SU-DHL-6 (cell line): ENCODE measurements around the gene SCRN1.

Experiments
- H2AFZ ChIP-seq: fragments of 200-600 bp; sonication (generic); 2 replicates; pipeline ENCODE4 v1.6.1; 2014; ENCODE audit warnings: low read depth, mild to moderate bottlenecking, moderate library complexity, mixed read lengths, antibody characterized with exemption, low read length; ENCODE audit not compliant: severe bottlenecking
- H3F3A ChIP-seq: fragments of 200-600 bp; shearing (Covaris generic); 2 replicates; pipeline ENCODE4 v1.6.0; 2016; ENCODE audit warnings: antibody characterized with exemption, mild to moderate bottlenecking; ENCODE audit not compliant: insufficient read depth
- H3K27ac ChIP-seq: fragments of 200-600 bp; sonication (generic); 2 replicates; pipeline ENCODE4 v1.5.1; 2016; ENCODE audit warnings: low read depth, mild to moderate bottlenecking, low read length, moderate library complexity, mixed read lengths
- H3K27me3 ChIP-seq: fragments of 200-600 bp; sonication (generic), shearing (Covaris generic); 2 replicates; pipeline ENCODE4 v1.6.0; 2014; ENCODE audit warnings: mild to moderate bottlenecking, low read length
- H3K36me3 ChIP-seq: fragments of 200-600 bp; sonication (generic); 2 replicates; pipeline ENCODE4 v1.6.1; 2014; ENCODE audit warnings: mild to moderate bottlenecking, low read length, mixed read lengths
- H3K4me2 ChIP-seq: fragments of 300-600, 200-600 bp; shearing (Covaris generic), sonication (generic); 2 replicates; pipeline ENCODE4 v1.6.0; 2014; ENCODE audit warnings: low read length, low read depth, mild to moderate bottlenecking; ENCODE audit not compliant: poor library complexity, severe bottlenecking
- H3K4me3 ChIP-seq: fragments of 200-600 bp; sonication (generic); 2 replicates; pipeline ENCODE4 v1.5.1; 2014; ENCODE audit warnings: antibody characterized with exemption, low read length, mild to moderate bottlenecking, mixed read lengths; ENCODE audit not compliant: insufficient read depth, poor library complexity, severe bottlenecking
- H3K79me2 ChIP-seq: fragments of 200-600 bp; sonication (generic); 2 replicates; pipeline ENCODE4 v1.6.1; 2014; ENCODE audit warnings: mild to moderate bottlenecking, low read length, moderate library complexity; ENCODE audit not compliant: insufficient read depth
- H3K9ac ChIP-seq: fragments of 200-600 bp; sonication (generic); 2 replicates; pipeline ENCODE4 v1.7.0; 2014; ENCODE audit warnings: mild to moderate bottlenecking, low read length
- H3K9me2 ChIP-seq: fragments of 200-600 bp; sonication (generic); replicated peaks from 2 replicates; pipeline ENCODE4 v1.6.1; 2014; ENCODE audit warnings: low read length; ENCODE audit not compliant: insufficient read depth
- H3K9me3 ChIP-seq: fragments of 200-600 bp; sonication (generic); 2 replicates; pipeline ENCODE4 v1.6.1; 2014; ENCODE audit warnings: low read length, mixed read lengths; ENCODE audit not compliant: insufficient read depth
- H4K20me1 ChIP-seq: fragments of 200-600 bp; sonication (generic); 2 replicates; pipeline ENCODE4 v1.6.1; 2014; ENCODE audit warnings: low read depth, mild to moderate bottlenecking, antibody characterized with exemption, low read length, moderate library complexity, mixed read lengths
- EZH2phosphoT487 ChIP-seq: fragments of 200-600 bp; sonication (generic), shearing (Covaris generic); conservative IDR thresholded peaks from 2 replicates; pipeline ENCODE4 v1.6.1; 2018; ENCODE audit warnings: mild to moderate bottlenecking, antibody characterized with exemption, low read length, moderate library complexity, mixed read lengths
- TF ChIP-seq, protein P1 (sequence below): fragments of 200-600 bp; sonication (generic); IDR thresholded peaks from one replicate; pipeline ENCODE4 v1.5.1; 2017; ENCODE audit warnings: antibody characterized with exemption, mild to moderate bottlenecking, low read length, moderate library complexity; ENCODE audit not compliant: insufficient read depth, poor library complexity, severe bottlenecking

SCRN1 gene

DNA sequence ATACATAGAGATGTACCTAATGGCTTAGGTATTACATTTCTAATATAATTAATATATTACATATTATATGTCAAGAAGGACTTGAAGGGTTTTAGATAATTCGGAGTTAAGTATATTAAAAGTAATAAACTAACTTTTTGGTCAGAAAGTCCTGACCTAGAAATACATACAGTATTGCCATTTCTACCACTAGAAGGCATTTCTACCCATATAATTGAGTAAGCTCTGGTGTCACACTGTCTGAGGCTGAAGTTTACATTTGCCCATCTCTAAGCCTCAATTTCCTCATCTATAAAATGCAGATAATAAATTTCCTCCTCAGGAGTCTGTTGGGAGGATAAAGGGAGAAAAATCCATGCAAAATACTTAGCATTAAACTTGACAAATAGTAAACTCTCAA is 29.8 kb upstream of the SCRN1 start:
- no peak overlapping the region for H3K27ac ChIP-seq

GRCh38 chr7:30018451-30018850 is 28.9 kb upstream of the SCRN1 start:
- Histone ChIP-seq H3F3A (peaks cover 9% of the 10 kb centered on the region), H2AFZ (no peak overlapping the region), H3K79me2 (peaks cover 7% of the 10 kb centered on the region; the same call in 1 of the 2 replicates), H3K9me2 (no peaks in the 10 kb centered on the region), H3K36me3 (peaks cover 16% of the 10 kb centered on the region; the same call in 1 of the 2 replicates), H3K9me3 (no peaks in the 10 kb centered on the region), H3K4me2 (no peak overlapping the region), H3K9ac (no peak overlapping the region), H3K27me3 (no peaks in the 10 kb centered on the region), H4K20me1 (0 out of 2 replicates have a peak, but pooled peaks cover 4% of the 10 kb centered on the region), H3K27ac (no peak overlapping the region), H3K4me3 (no peak overlapping the region)
- no peak for TF ChIP-seq EZH2phosphoT487
- TF ChIP-seq, protein P1, sequence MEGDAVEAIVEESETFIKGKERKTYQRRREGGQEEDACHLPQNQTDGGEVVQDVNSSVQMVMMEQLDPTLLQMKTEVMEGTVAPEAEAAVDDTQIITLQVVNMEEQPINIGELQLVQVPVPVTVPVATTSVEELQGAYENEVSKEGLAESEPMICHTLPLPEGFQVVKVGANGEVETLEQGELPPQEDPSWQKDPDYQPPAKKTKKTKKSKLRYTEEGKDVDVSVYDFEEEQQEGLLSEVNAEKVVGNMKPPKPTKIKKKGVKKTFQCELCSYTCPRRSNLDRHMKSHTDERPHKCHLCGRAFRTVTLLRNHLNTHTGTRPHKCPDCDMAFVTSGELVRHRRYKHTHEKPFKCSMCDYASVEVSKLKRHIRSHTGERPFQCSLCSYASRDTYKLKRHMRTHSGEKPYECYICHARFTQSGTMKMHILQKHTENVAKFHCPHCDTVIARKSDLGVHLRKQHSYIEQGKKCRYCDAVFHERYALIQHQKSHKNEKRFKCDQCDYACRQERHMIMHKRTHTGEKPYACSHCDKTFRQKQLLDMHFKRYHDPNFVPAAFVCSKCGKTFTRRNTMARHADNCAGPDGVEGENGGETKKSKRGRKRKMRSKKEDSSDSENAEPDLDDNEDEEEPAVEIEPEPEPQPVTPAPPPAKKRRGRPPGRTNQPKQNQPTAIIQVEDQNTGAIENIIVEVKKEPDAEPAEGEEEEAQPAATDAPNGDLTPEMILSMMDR: no peak

More for the DNA sequence above, 29.8 kb upstream of the SCRN1 start:
- no peaks in the 10 kb centered on the region for H3K9me3 ChIP-seq
- no peak overlapping the region for H3K4me2 ChIP-seq
- H3K79me2 ChIP-seq: peaks cover 10% of the 10 kb centered on the region; the same call in 1 of the 2 replicates
- TF ChIP-seq EZH2phosphoT487: no peak
- TF ChIP-seq, protein P1: peak; percentile 25
- peaks cover 12% of the 10 kb centered on the region; the same call in 1 of the 2 replicates for H3K36me3 ChIP-seq
- no peaks in the 10 kb centered on the region for H3K9me2 ChIP-seq
- H3K9ac ChIP-seq: no peak overlapping the region
- H4K20me1 ChIP-seq: 0 out of 2 replicates have a peak, but pooled peaks cover 4% of the 10 kb centered on the region
- H2AFZ ChIP-seq: no peak overlapping the region
- no peak overlapping the region for H3K4me3 ChIP-seq
- H3F3A ChIP-seq: peaks cover 9% of the 10 kb centered on the region
- H3K27me3 ChIP-seq: no peaks in the 10 kb centered on the region

DNA sequence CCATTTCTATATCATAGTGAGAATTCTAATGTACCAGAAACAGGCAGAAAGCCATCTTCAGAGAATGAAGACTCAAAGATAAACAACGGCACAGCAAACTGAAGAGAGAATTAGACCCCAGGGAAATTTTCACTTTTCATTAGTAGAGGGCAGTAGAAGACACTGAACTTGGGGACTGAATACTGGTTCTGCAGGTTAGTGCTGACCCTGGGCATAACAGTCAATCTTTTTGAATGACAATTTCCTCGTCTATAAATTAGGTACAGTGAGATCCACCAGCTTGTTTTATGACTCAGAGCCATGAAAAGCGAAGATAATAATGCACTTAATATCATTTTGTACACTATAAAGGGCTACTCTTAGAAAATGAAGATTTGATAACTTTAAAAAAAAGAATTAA is 23.2 kb upstream of the SCRN1 start:
- Histone ChIP-seq H2AFZ (no peak overlapping the region), H3F3A (no peaks in the 10 kb centered on the region), H3K4me3 (no peak overlapping the region), H3K4me2 (no peak overlapping the region), H3K9ac (no peak overlapping the region), H3K9me2 (no peaks in the 10 kb centered on the region), H3K27me3 (no peaks in the 10 kb centered on the region), H3K27ac (no peak overlapping the region), H4K20me1 (no peaks in the 10 kb centered on the region), H3K9me3 (no peaks in the 10 kb centered on the region), H3K79me2 (no peaks in the 10 kb centered on the region), H3K36me3 (peaks cover 13% of the 10 kb centered on the region; the same call in 1 of the 2 replicates)
- no peak for TF ChIP-seq EZH2phosphoT487
- TF ChIP-seq, protein P1: no peak
